ENCODE measurements around the gene ZNF423.

Gene ZNF423

DNA sequence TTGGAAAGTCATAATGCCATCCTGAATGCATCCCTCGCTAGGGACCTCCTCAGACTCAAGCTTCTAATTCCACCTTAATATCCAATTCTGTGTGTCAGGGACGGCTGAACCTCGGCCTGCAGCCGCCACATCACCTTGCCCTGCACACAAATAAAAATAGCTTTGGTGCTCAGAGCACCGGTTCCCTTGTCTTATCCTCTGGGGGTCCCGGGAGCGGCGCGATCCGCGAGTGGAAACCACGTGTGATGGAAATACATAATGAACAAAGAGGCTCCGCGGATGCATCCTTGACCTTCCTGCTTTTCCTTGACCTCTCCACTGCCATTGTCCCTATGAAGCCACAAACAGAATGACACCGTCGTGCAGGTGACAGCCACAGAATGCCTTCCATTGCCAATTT is 143.4 kb downstream of the ZNF423 start:
- no peak for DNase-seq

DNA sequence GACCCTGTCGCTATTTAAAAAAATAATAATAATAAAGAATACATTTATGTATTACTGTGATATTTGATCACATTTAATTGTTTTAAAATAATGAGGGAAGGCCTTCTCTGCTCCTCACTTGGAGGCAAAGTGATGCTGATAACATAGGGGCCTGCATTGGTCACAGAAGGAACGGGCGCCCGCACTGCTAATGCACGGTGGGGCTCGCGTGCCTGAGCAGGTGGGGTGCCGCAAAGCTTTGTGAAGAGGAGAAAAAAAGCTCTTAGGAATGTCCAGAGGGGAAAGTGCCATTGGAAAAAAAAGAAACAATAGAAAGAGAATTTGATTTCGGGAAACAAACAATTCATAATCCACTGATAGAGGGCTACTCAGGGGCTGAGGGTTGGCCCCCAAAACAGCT is 143.8 kb downstream of the ZNF423 start:
- no peak for DNase-seq

DNA sequence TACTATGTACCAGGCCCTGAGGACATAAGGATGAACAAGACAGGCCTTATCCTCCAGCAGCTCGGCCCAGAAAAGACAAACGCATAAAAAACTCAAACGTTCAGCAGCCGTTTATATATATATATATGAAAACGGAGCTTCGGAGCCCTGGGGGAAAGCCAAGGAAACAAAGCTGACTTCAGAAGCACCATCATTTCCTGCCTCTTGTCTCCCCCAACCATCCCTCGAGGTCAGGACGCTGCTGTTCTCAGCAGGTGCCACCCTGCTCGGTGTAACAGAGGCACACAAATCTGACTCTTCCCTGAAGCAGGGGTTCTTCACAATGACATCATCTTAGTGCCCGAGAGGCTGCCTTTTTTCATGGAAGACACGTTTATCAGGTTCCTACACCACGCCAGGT is 146.9 kb downstream of the ZNF423 start:
- no peak for DNase-seq

DNA sequence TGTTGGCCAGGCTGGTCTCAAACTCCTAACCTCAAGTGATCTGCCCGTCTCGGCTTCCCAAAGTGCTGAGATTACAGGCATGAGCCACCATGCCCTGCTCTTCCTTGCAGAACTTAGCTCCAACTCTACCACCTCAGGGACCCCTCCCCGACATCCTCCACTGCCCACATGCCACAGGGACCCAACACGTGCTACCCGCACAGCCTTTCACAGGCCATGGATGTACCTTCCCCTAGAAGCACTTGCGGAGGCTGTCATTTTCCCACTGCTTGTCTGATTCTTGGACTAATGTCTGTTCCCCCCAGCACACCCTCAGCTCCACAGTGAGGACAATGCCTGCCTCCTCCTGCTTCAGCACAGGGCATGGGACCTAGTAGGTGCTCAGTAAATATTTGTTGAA is 147.4 kb downstream of the ZNF423 start:
- DNase-seq, result no peak

DNA sequence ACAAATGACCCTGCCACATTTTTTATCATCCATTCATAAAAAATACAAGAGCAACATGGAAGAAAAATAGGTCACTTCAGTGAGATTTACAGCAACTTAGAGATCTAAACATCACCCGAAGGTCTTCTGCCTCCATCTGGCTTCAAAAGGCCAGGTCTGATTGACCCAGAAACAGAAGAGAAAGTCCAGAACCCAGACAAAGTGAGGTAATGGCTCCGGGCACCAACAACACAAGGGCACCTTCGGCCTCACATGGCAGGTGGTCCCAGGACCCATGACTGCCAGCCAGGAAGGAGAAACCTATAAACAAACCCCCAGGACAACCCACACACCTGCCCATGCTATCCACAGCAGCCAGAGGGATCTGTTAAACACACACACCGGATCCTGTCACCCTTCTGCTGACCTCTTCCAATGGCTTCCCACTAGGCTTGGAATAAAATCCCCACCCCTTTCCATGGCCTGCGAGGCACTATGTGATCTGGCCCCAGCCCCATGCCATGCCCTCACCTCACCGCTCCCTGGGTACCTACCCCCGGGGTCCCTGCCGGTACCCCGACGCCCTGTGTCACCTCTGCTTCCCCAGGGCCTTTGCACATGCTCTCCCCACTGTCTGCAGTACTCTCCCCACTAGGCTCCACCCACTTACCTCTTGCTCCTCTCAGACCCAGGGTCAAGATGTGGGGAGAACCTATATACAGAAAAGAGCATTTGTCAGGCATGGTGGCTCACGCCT is 149.1 kb downstream of the ZNF423 start:
- DNase-seq, result no peak

DNA sequence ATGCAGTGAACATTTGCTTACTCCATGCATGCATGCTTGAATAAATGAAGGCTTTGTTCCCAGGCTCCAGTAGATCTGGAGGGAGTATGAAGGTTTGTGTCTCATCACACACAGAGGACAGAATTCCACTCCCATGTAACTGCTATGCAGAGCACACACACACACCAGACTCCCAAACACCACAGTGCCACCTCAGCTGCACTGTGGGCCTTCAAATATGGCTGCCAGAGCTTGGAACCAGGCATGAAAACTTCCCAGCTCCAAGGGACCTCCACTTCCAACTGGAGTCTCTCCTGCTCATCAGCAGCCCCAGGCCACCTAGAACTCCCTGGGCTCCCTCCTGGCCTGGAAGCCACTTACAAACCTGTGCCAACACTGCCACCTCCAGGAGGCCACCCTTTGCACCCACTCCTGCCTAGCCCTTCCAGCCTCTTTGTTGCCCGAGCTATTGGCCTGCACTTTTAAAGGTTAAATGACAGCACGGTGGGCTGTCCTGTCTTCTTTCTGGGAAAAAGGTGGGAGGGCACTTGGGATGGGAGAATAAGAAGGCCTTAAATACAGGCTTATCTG is 151.2 kb downstream of the ZNF423 start:
- no peak for DNase-seq

DNA sequence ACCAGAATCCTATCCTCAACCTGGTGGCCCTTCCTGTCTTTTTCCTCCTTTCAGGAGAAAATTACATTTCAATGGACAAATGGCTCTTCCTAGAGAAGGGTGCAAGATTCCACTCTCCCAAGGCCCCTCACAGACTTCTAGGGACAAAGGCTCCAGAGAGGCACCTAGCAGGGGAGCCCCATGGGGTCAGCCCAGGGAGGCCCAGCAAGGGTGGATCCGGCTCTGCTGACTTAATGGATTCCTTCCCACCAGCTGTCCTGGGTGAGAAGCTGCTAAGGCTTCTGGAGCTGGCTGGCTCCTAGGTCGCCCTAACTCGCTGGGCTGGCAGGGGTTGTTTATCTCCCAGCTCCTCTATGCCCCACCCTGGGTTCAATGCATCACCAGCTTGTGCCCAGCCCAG is 152.4 kb downstream of the ZNF423 start:
- no peak for DNase-seq

DNA sequence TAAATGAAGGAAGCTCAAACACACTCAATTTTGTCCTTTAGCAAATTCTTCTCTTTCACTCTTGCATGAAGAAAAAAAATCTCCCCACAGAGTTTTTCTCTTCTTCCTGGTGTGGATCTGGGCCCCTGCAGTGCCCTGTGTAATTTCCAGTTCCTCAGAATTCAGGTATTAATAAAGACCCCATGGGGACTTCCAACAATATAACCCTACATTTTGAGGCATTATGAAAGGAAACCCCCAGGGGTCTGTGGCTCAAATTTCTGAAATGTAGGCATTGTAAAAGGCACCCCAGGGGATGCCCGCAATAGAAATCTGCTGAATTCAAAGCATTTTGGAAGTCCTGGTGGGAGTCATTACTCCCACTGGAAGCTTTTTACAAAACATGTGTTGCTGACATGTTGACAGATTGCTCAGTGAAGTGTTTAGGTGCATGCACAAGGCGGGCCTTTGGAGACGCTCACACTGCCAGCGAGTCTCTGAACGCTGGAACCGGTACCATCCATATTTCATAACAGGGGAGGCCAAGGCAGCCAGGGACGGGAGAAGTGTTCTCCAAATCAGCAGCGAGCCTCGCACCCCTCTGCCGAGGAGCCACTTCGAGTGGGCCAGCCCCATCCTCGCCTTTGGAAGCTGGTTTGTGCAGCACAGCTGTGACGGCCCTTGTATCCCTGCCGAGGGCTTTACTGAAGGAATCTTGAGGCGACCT is 154.0 kb downstream of the ZNF423 start:
- no peak for DNase-seq

DNA sequence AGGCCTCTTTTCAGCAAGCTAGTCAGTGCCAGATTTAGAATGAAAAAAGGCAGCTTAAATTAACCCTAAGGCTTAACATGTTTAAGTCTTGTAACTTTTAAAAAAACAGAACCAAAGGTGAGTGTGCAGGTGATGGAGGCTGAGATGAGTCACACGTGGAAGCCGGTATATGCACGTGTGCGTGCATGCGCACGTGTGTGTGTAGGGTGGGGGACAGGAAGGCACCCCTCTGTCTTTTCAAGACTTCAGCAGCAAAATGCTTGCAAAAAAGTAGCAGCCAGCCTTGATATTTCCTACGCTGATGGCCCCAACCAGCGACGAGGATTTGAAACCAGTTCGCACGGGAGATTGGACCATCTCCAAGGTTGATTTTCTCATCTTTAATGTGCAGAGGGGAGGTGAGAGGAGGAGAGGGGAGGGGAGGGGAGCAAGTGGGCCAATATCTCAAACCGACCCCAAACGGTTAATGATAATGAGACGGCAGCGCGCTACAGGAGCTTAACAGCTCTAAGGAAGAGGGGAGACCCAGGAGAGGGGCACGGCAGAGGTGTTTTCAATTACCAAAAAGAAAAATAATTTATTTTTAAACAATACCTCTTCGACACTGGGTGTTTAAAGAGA is 154.7 kb downstream of the ZNF423 start:
- no peak for DNase-seq

DNA sequence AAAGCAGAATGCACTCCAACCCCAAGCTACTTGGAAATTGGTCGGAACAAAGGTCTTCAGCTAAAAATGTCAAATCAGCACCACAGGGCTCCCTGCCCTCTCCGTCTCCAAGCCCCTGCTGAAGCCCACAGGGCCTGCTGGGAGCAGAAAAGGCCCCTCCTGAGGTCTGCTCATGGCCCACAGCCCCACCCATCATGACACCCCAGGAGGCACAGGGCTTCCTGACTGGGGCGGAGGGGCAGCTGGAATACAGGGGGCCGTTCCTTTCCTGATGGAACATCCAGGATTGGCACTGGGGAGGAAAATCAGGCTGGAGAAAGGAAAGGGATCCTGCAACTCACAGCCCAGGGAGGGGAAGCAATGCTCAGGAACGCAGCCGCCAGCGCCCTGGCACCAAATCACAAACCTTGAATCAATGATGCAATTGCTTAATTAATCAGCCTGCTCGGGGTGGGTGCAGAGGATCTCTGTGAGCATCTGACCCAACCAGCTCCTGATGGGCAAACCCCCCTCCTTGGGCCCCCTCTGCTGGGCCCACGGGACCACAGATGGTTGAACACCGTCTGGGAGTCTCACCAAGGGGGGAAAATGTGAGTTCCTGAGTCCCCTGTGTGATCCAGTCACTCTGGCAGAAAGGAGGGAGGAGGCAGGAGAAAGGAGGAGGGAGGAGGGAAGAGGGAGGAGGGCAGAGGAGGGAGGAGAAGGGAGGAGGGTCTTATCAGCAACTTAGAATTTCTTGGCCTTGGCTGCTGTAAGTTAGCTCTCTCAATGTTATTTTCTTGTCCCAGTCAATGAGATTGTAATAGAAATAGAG is 155.5 kb downstream of the ZNF423 start:
- DNase-seq, result no peak

DNA sequence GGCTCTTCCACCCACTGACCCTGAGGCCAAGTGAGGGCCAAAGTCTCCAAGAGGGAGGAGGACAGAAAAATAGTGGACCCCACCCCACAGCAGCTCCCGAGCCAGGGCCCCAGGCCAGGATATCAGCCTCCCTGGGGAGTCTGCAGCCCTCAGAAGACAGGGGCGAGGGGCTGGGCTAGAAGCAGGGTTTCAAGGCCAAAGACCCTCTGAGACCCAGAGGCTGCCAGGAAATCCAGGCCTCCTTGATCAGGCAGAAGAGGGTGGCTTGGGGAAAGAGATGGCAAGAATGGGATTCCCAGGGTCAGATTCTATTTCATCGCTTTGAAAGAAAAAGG is 156.1 kb downstream of the ZNF423 start:
- no peak for DNase-seq

DNA sequence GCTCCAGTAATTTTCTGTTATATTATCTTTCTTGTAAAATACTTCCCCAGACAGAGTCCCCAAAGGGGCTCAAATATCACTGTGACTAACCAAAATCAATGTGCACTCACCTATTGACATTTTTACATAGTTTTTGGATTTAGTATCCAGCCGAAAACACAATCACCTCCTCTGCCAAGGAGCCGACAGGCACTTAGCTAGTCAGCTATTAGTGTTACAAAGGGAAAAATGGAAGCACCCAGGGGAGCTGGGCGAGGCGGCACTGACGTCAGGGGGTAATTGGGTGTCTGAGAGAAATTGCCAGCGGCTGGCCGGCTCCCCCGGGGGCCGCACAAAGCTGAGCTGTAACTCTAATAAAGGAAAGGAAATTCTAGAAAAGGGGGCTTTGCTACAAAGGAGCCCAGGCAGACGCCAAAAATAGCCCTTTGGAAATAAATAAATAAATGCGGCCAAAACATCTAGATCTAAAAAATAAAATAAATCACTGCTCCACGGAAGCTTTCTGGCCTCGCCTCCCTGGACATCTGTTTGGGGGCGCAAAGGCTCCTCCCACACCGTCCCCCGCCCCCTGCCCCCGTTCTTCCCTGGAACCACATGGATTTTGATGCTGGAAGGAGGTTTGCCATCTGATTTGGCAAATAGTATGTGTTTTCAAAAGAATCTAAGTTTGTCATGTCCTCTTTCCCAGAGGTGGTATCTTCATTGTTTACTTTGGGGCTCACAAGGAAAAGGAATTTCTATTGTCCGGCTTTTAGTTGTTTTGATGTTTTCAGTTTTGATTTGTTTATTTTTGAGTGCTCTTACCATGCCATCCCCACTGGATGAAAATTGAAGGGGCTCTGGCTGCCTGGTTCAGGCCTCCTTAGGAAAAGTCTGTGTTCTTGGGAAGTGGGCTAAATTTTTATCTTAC is 156.7 kb downstream of the ZNF423 start:
- DNase-seq, result no peak

DNA sequence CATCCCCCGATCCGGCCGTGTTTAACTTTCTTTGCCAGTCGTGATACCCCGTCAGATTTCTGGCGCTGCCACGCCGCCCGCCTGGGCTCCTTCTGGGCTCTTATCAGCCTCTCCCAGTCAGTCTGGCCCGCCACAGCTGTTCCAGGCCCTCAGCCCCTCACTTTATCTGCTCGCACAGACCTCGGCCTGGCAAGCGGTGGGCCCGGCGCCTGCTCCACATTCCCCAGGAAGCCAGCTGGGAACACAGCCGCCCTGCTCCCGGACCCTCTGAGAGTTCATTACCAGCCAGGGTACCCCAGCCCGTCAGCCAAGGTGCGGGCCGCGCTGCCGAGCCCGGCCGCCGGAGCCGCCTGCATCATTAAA is 157.5 kb downstream of the ZNF423 start:
- no peak for DNase-seq

DNA sequence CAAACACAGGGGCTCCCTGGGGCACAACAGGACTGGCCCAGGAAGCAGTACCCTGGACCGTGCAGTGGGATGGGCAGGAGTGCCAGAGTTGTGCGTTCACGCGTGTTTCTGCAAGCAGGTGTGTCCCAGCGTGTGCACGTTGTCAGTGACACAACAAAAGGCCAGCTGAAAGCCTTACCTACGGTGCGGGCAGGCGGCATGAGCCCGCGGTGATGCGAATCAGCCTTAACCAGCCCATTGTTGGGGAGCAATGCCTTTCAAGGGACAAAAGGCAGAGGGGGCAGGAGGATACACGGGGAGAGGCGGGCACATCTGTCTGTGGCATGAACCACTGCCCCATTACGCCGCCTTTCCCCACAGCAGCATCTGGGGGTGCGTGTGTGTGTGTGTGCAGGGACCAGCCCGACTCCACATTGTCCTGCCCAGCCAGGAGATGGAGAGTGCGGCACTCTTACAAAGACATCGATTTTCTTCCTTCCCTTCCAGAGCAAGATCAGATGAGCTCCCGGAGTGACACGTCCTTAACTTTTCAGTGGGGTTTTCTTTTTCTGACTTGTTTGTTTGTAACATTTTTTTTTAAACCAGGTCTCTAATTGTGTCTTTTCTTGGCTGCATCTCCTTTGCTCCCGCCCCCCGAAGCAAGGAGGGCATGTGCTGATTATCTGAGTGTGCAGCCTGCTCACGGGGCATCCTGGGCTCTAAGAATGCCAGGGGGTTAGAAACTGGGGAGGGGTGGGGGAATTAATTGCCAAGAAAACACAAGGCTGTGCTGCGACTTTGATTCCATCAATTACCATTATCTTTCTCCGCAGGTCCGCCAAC is 158.1 kb downstream of the ZNF423 start:
- no peak for DNase-seq

DNA sequence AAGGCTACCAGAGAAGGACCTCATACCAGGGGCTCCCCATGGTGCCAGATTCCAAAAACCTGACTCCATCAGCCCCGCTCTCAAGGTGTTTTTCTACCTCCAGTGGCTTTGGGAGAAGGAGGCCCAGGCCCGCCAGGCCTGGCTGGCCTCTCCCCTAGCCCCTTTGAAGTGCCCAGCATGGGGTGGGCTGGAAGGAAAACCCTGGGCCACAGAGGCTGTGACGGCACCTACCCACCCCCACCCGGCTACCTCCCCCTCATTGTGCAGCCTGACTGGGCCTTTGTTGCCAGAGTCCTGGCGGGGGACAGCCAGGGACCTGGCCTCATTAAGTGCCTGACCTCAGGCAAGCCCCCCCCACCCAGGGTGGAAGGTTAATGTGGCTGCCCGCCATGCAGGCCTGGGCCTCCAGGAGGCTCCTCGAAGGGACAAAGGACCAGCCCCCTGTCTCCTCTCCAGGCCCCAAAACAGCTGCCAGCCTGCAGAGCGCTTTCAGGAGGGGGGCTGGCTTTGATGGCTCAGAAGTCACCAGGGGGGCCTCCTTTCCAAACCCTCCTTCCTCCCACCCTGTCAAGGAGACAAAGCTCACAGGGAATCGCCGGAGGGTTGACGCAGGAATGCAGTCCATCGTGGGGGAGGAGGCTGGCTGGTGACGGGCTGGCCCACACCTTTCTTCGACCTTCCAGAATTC is 159.4 kb downstream of the ZNF423 start:
- DNase-seq, result no peak

DNA sequence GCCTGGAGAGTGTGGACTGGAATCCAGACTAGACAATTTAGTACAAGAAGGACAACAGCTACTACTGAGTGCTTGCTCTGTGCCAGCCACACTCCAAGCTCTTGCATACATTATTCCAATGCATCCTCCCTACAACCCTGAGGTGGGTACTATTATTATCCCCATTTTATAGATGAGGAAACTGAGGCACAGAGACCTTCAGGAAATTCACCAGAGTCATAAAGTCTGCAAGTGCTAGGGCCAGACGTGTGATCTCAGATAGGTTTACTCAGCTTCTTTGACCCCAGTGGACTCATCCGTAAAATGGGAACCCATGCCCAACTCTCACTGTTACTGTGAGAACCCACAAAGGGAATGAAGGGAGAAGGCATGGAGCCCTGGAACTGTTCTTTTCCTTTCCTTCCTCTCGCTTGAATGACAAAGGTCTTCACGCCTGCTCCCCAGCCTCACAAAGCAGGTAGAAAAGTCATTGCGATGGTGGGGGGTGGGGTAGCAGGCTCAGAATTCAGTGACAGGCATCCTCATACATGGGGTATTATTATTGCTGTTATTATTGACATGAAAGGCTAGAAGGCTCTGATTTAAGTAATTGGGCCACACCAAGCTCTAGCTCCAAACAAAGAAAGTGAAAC is 160.0 kb downstream of the ZNF423 start:
- no peak for DNase-seq

DNA sequence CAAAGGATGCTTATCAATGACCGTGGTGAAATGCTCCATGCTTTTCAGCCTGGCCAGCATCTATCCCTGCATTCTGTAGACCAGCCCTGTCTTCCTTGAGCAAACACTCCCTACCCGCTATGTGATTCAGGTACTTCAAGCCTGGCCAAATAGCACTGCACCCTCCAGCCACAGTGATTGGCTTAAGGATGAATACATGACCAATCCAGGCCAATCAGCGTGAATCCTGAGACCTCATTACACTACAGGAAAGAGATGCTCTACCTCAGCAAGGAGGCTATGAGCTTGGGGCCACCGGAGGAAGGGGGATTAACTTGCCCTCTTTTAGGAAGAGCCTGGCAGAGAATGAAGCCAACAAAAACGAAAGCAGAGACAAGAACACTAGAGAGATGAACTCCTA is 162.5 kb downstream of the ZNF423 start:
- DNase-seq, result no peak

DNA sequence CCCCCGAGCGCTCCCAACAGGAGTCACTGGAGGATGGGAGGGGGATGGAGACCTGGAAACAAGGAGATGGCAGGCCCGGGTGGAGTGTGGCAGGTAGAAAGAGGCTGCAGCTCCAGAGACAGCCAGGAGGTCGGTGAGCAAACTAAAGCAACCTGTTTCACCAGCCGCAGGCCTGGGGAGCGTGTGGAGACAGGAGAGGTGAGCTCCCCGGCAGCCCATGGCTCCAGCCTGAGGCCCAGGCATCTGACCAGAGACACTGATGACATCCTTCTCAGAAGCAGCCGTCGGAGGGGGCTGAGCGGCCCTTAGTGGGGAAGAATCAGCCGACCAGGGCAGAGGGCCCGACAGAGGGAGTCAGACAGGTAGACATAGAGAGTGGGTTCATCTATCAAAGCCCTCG is 165.1 kb downstream of the ZNF423 start:
- DNase-seq, result no peak

DNA sequence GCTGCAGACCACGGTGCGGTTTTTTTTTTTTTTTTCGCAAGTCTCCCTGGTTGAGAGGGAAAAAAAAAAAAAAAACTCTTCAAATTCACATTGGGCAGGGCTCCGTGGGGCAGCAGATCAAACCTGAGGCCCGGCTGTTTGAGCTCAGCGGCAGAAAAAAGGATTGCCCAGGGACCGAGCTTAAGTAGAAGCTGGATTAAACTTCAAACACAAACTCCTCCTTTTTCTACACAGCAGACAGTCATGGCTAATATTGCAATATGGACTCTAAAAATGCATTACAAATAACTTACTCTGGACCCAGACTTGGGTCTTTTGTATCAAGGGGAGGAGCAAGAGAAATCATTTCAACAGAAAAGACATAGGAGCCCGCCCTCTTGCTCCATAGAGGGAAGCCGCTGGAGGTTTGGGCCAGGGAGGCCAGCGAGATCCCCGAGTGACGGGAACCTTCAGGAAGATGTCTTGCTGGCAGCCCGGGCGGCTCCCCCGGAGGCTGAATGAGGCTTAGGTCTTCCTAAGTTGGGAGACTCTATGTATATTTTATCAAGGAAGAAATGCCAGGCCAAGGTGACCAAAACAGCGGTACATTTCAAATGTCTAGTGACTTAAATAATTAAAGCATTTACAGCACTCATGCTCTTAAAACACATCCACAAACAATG is 167.7 kb downstream of the ZNF423 start:
- no peak for DNase-seq

Data from CD4-positive, alpha-beta T cell treated with Interleukin-15 for 1 hour (primary cell).